ENCODE measurements around the gene PLVAP. TPM values are rescaled to one million over a fixed set of nuclear protein-coding genes. Genes with fewer than 3 reads are reported as not detected.

The PLVAP gene
- total and polyA plus RNA-seq, 9 of the 15 experiments (the other 6 are each of a cell fraction or from before 2014, with no cell fraction given) = 0.09 to 0.84 (median 0.51) TPM; not detected in 4

DNA sequence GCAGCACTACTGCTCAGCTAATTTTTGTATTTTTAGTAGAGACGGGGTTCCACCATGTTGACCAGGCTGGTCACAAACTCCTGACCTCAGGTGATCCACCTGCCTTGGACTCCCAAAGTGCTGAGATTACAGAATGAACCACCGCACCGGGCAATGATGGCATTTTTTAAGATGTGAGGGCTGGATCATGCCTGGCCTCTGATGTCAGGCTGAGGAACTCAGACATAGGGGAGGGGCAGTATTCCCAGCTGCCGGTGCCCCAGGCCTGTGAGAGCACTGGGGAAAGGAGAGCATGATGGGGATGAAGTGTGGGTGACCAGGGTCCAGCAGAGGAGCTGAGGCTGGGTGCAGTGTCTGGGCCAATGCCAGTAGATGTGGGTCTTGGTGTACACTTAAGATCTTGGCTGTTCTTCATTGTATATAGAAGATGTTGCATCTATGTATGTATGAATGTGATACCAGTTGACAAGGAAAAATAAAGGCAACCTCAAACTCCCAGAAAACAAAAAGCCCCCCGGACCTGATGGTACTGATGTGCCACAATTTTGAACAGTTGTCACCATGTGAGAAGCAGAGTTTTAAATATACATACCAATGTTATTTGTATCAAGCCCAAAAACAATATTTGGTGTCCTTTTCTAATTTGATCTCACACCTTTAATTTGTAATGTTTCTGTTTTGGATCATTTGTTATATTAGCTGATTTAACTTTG lies 3.4 kb upstream of the PLVAP start (continued):
- no peak for TF ChIP-seq MITF (IDR thresholded peaks at IDR 0.05)
- peak; percentile 93 for TF ChIP-seq RBM25 (IDR thresholded peaks at IDR 0.05; ENCODE audit: low read depth, low read length, severe bottlenecking)
- TF ChIP-seq U2AF1 (optimal IDR thresholded peaks at IDR 0.05; ENCODE audit: low read depth, low read length) = no peak
- TF ChIP-seq ETV6 (IDR thresholded peaks at IDR 0.05; ENCODE audit: borderline replicate concordance in 1 of 2, low read depth in 2 of 2, low read length in 1 of 2) = no peak
- no peak for TF ChIP-seq ETV6 (CRISPR knock-in tag; IDR thresholded peaks at IDR 0.05; ENCODE audit: borderline replicate concordance)
- no peak for TF ChIP-seq KLF13 (tag; IDR thresholded peaks at IDR 0.05; ENCODE audit: borderline replicate concordance, low read depth)
- TF ChIP-seq HSF4 (CRISPR knock-in tag; IDR thresholded peaks at IDR 0.05; ENCODE audit: borderline replicate concordance) = no peak
- TF ChIP-seq RBBP5 (IDR thresholded peaks at IDR 0.05; ENCODE audit: borderline replicate concordance, insufficient read depth, low read length, poor library complexity, severe bottlenecking) = no peak

- ChIA-PET POLR2A (interaction anchor here (1.4 kb wide), 1 partner anchor 26 kb away, joined by 6 read pairs; no protein-coding TSS in a partner anchor), CTCF (ENCODE audit: low intra/inter-chr PET ratio) (no interaction called here)
- FAIRE-seq = no peak
- TF ChIP-seq ZNF592 (IDR thresholded peaks at IDR 0.05) = no peak
- no peak for TF ChIP-seq RBBP5 (IDR thresholded peaks at IDR 0.05; ENCODE audit: borderline replicate concordance, insufficient read depth, low read length, poor library complexity, severe bottlenecking)
- TF ChIP-seq ZBTB7A (IDR thresholded peaks at IDR 0.05; ENCODE audit: borderline replicate concordance, control insufficient read depth, low read depth, low read length) = peak; percentile 65
- TF ChIP-seq FOXA3 (CRISPR knock-in tag; conservative IDR thresholded peaks at IDR 0.05 in 1 of 2, IDR thresholded peaks at IDR 0.05 in 1 of 2) = no peak
- TF ChIP-seq NR2C2 (CRISPR knock-in tag; IDR thresholded peaks at IDR 0.05) = peak; percentile 75; the same call in 1 of the 2 replicates
- peak; percentile 65 for TF ChIP-seq NR2C2 (tag; IDR thresholded peaks at IDR 0.05)
- TF ChIP-seq CBX5 (IDR thresholded peaks at IDR 0.05; ENCODE audit: borderline replicate concordance, low read depth) = no peak
Observed at GRCh38 chr19:17379221-17379631, 2.1 kb upstream of the PLVAP start.

More at GRCh38 chr19:17379221-17379631, 2.1 kb upstream of the PLVAP start:
- Histone ChIP-seq H3K4me3 (no peak overlapping the region), H3K4me1 (replicated peaks in 1 of 2; ENCODE audit: control insufficient read depth in 2 of 2, insufficient read depth in 2 of 2, low read length in 2 of 2) (peaks cover 15 to 18% of the 10 kb centered on the region in 2 experiments; a peak in 4 of 5 replicates), H2AFZ (ENCODE audit: low read depth, low read length) (no peak overlapping the region), H4K20me1 (replicated peaks; ENCODE audit: control insufficient read depth, insufficient read depth, low read length) (no peaks in the 10 kb centered on the region), H3K9ac (ENCODE audit: insufficient read depth in 1 of 2, low read depth in 2 of 2, low read length in 2 of 2) (no peak overlapping the region), H3K27ac (ENCODE audit: extremely low read depth, low read depth, low read length) (no peak overlapping the region), H3K27me3 (ENCODE audit: control insufficient read depth in 2 of 2, insufficient read depth in 2 of 2, low read length in 2 of 2) (no peaks in the 10 kb centered on the region), H3K9me1 (ENCODE audit: control insufficient read depth, insufficient read depth, low read length) (no peaks in the 10 kb centered on the region), H3K4me2 (ENCODE audit: insufficient read depth, low read length) (no peak overlapping the region), H3K36me3 (ENCODE audit: control insufficient read depth, insufficient read depth, low read length) (no peaks in the 10 kb centered on the region), H3K79me2 (ENCODE audit: control insufficient read depth, insufficient read depth, low read length) (no peaks in the 10 kb centered on the region), H3K9me3 (replicated peaks; ENCODE audit: control insufficient read depth, insufficient read depth, low read depth, low read length) (peaks cover 3% of the 10 kb centered on the region; the same call in 1 of the 2 replicates)
- no TSS peak for BruUV-seq (replicated peaks)
- ATAC-seq (no peak), DNase-seq (ENCODE audit: extremely low read depth in 1 of 4, low spot score in 3 of 4) (peak in 2 of 4 experiments; percentile 7 to 9)
- intact Hi-C loops (cut with micrococcal nuclease) = no loop called here
- in situ Hi-C loops (cut with MboI) = no loop called here
- WGBS (ENCODE audit: insufficient coverage, low coverage, missing lambda C conversion rate) = 31% methylated on average over 12 of the region's 14 CpGs

Data from K562 (cell line).